Limb (tissue), 2 donors: ENCODE results near the gene HACD3.
"Not testable (repeated sequence)": the region's sequence is repeated elsewhere in the genome, so short reads cannot be mapped to it uniquely, and the experiment has no call there.

Experiments used
- DNase-seq, 2 donors: peaks; one replicate each; pipeline ENCODE4 v3.0.0-alpha.2; 2016; ENCODE audit errors: extremely low spot score in 2 of 2

HACD3 gene

DNA sequence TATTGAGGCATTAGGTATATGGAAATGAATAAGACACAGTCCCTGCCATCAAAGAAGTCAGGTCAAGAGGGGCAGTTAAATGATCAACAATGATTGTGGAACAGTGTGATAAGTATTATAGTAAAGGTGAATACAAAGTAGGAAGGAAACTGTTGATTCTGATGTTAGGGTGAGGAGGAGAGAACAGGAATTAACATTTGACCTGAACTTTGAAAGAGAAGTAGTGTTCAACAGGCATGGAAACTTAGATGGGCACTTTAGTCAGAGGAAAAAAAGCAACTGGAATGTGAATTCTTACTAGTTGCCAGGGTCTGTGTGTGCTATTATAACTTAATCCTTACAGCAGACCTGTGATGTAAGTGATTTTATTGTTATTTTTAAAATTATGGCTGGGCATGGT lies 17.6 kb downstream of the HACD3 start:
- DNase-seq, result no peak

DNA sequence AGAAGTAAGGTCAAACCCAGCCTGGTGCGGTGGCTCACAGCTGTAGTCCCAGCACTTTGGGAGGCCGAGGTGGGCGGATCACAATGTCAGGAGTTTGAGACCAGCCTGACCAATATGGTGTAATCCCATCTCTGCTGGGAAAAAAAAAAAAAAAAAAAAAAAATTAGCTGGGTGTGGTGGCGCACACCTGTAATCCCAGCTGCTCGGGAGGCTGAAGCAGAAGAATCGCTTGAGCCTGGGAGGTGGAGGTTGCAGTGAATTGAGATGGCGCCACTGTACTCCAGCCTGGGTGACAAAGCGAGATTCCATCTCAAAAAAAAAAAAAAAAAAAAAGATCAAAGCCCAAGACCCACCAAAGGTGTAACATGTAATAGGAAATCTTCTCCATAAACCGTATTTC lies 19.0 kb downstream of the HACD3 start:
- not testable (repeated sequence) for DNase-seq

DNA sequence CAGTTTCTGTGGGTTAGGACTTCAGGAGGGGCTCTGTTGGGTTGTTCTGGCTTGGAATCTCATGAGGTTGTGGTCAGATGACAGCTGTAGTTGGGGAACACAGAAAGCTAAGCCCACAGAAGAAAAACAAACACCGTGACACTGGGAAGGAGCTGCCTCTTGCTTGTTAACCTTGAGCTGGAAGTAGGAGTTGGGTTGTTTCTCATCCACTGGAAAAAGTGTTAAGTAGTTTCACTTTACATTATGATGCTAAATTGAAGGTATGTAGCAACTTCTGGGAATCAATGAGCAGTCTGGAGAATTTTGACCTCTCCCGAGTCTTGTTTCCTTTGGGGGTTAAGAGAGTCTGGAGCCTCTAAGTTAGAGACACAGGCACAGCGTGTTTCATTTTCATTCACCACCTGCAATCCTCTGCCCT lies 20.4 kb downstream of the HACD3 start:
- no peak for DNase-seq

DNA sequence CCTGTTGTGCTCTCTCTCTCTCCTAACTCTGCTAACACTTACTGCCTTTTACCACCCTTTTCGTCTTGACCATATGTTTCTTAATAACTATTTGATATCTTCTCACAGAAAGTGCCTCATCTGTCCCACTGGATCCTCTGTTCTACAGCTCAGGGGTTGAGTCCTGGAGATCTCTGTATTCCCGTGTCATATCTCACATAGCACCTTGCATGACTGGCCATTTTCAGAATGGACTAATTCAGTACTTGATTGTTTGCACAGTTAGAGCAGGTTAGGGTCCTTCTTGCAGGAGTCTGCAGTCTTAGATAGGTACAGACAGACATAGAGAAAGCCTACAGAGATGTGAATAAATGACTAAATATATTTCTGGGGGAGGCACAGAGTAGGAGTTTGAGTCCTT lies 20.9 kb downstream of the HACD3 start:
- no peak for DNase-seq

DNA sequence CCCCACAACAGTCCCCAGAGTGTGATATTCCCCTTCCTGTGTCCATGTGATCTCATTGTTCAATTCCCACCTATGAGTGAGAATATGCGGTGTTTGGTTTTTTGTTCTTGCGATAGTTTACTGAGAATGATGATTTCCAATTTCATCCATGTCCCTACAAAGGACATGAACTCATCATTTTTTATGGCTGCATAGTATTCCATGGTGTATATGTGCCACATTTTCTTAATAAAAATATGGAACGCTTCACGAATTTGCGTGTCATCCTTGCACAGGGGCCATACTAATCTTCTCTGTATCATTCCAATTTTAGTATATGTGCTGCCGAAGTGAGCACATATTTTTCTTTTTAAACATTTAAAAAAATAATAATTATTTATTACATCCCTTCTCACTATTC lies 22.6 kb downstream of the HACD3 start:
- DNase-seq, result not testable (repeated sequence)

DNA sequence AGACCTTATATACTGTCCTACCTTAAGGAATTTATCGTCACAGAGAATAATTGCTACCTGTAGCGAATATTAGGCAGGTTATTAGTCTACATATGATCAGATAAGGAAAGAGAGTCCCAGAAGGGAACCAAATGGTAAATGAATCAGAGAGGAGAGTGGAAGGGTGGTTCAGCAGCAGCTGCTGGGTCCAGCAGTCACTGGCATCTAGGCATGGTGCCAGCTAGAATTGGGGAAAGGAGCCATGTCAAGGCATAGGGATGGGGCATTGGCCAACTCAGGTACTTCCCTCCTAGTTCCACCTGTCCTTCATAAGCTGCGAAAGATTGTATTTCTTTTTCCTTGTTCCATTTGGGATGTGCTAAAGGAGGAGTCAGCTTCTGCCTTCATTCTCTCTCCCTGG lies 23.4 kb downstream of the HACD3 start:
- no peak for DNase-seq

DNA sequence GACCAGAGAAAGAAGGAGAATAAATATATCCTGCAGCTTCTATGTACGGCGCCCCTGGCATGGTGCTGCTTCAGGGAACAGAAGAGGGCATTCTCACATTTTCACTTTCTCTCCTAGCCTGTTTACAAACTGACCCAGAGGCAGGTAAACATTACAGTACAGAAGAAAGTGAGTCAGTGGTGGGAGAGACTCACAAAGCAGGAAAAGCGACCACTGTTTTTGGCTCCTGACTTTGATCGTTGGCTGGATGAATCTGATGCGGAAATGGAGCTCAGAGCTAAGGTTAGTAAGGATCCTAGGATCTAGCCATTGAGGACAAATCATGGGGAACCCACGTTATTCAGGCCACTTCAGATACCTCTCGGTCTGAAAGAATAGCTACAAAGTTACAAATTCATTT lies 26.4 kb downstream of the HACD3 start:
- no peak for DNase-seq

DNA sequence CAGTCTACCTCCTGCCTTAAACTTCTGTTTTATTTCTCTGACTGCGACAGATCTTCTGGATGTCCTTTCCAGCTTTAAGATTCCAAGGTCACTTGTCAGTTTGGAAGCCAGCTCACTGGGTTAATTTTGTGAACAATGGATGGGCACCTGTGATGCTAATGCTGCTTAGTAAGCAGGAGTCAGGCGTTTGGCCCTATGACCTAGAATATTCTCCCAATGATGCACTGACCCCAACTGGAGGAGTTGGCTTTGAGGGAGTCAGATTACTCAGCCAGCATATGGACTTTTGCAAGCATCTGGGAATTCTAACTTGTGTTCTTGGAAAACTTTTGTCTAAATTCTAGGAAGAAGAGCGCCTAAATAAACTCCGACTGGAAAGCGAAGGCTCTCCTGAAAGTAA lies 28.1 kb downstream of the HACD3 start:
- DNase-seq, result no peak

DNA sequence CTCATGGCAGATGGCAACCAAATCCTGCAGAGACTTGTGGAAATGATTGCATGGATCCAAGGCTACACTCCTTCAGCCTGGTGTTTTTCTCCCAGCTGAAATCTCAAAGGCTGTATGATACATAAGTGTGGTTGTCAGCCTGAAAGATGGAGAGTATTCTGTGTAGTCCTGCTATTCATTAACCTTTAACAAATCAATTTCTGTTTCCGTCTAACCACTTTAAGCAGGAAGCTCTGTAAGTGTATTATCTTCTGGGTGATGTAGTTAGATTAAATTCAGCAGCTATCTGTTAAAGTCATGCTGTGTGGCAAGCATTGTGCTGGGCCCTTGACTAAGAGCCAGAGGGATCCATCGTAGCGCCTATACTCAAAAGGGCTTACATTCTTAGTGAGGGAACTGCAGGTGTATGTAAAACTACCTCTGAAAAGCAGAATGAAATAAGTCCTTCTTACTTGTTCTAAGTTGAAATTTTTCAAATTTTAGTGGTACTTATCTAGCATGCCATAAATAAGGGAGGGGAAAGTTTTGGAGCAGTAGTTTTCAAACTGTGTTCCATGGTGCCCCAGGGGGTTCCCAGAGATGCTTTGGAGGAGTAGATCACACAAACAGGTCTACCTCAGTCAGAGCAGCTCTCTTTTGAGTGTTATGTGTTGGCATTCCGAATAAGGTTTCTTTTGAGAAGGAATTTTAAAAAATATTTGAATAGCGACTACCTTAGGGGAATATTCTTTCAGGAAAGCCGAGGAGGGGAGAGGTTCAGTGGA lies 28.9 kb downstream of the HACD3 start:
- no peak for DNase-seq

DNA sequence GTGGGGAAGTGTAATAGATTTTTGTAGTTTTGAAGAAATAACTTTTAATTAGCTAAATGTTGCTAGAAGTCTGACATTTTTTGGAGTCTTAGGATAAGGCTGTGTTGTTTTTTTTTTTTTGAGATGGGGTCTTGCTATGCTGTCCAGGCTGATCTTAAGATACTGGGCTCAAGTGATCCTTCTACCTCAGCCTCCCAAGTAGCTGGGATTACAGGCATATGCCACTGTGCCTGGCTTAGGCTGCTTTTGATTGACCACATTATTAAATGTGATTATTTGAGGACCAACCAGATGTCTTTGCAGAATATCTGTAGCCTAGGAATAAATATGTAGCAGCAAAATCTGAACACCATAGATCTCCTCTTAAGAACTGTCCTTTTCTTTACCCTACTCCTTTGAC lies 29.7 kb downstream of the HACD3 start:
- no peak for DNase-seq

DNA sequence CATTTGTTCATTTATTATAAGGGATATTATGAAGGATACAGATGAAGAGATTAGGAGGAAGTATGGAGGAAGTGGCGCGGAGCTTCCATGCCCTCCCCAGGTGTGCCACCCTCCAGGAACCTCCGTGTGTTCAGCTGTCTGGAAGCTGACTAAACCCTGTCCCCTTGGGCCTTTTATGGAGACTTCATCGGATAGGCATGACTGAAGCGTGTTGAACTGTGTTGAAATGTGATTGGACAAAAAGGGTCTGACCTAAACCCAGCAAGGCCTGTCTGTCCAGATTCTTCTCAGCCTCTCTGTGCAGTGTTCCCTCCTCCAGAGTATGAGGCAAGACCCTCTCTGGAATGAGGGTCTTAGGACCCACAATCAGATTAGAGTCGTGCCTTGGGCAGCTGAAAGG lies 31.7 kb downstream of the HACD3 start:
- no peak for DNase-seq

DNA sequence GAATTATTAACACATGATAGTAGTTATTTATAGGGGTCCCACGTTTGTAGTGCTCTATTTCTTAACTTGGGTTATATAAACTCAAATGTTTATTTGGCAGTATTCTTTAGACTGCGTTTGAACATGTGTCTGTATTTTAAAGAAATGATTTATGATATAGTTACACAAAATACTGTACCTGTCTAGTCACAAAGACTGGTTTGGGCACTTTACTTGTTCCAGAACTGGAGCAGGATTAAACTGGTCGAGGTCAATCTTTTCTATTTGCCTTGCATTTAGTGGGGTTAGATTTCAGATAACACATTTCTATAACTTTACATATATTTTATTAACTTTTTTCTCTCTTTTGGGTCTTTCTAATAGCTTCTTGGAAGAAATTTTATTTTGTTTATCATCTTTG lies 39.5 kb downstream of the HACD3 start:
- DNase-seq, result no peak

DNA sequence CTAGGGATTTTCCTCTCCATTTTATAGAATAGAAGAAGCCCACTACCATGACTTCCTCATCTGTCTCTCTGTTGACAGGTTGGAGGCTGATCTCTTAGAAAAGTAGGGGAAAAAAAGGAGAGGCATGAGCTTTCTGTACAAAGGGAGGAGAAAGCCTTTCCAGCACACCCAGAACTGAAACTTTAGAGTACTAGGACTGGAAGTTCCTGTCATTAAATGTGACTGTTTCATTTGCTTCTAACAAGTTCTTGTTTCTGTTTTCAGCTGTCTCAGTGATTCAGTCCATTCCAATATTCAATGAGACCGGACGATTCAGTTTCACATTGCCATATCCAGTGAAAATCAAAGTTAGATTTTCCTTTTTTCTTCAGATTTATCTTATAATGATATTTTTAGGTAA lies 41.7 kb downstream of the HACD3 start:
- no peak for DNase-seq

DNA sequence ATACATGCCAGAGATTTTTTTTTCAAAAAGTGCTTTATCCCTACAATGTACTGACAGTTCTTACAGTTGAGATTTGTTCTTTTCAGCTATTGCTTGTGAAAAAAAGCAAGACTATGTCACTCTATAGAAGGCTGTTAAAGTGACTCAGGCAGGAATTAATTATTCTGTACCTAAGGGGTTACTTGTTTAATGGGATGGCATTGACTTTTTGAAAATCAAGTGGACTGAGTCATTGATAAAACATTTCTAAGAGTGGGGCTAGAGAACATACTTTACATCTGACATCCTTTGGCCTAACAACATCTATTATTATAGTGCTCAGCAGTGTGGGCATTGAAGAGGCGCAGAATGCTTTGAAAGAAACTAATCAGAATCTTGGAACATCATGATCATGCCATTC lies 46.4 kb downstream of the HACD3 start:
- DNase-seq, result no peak

DNA sequence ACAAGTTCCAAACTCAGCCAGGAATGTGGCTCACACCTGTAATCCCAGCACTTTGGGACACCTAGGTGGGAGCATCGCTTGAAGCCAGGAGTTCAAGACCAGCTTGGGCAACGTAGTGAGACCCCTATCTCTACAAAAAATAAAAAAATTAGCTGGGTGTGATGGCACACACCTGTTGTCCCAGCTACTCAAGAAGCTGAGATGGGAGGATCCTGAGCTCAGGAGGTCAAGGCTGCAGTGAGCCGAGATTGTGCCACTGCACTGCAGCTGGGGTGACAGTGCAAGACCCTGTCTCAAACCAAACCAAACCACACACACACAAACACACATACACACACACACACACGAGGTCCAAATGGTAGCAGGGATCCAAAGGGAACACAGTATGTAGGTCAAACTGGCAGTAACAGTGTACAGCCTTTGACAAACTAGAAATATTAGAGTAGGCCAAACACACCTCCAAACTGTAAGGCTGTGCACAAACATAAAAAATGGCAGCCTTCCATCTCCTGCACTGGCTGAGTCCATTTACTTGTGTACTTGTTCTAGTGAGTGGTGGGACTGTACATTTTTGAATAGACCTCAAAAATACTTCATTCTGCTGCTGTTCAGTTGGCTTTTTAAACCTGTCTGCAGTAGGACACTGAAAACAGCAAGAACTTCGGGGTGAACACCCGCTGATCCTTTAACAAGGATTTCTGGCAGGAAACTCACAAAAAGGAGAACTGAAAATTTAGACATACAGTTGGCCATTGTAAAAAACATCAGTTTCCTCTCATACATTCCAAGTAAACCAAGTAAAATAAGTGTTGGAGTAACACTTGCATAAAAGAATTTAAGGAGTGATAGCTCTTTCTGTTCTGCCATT lies 47.1 kb downstream of the HACD3 start:
- no peak for DNase-seq

DNA sequence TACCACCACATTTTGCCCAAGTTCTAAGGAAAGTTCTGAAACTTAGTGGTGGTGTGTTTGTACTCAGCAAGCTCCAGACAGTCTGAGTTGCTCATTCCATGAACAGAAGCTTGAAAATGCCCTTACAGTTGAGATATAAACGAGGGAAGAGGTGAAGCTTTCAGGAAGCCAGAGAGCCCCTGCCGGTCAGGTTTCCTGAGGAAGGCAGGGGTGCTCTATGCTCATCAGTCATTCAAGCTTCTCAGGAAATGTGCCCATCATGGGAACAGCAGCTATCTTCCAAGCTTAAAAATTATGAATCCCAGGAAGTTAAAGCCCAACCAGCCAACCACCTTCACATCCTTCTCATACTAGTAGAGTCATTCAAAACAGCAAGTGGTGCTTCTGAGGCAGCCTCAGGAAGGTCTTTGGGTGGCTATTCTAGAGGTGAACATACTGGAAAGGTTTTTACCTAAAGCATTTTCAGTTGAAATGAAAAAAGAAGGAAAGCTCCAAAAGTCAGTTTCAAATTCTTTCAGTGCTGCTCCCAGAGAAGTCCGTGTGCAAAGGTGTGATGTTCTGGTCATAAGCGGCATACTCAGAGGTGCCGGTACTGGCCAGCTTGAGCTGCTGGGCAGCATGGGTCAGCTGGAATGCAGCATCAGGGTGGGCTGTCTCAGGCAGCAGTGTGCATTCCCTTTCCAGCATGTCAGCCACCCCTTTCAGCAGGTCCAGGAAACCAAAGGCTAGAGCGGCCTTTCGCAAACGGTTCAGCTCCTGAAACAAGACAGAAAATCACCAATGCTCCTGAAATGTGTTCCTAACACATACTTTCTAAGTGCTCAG lies 48.9 kb downstream of the HACD3 start:
- no peak for DNase-seq

DNA sequence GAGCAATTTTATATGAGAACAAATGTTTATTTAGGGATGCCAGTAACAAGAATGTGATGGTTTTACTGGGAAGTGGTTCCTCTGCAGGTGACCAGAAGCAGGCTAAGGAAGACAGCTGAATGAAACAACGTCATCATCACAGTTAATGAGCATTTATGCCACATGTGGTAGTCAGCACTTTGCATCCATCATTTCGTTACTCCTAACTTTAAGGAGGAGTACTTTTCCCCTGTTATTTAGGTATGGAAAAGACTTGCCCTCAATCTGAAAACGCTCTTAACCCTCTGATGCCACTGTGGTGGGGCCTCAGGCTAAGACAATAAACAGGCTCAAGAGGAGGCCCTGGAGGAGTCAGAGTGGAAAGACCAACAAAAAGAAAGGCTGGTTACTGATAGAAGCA lies 49.5 kb downstream of the HACD3 start:
- no peak for DNase-seq

DNA sequence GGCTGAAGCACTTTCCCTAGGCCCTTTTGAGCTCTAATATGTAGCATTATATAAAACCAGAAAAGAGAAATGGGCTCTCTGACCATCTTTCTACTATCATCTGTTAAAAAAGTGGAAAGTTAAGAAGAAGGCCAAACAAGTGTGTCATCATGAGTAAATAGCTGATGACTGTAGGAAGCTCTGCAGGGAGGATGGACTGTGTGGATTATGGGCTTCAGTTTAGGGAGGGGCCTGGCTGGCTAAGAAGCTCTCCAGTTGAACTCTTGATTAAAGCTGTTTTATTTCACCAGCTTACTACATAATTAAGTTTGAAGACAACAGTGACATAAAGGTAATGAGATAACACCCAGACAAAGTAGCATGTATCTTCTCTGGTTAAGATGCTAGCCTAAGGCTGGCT lies 50.0 kb downstream of the HACD3 start:
- DNase-seq, result no peak

DNA sequence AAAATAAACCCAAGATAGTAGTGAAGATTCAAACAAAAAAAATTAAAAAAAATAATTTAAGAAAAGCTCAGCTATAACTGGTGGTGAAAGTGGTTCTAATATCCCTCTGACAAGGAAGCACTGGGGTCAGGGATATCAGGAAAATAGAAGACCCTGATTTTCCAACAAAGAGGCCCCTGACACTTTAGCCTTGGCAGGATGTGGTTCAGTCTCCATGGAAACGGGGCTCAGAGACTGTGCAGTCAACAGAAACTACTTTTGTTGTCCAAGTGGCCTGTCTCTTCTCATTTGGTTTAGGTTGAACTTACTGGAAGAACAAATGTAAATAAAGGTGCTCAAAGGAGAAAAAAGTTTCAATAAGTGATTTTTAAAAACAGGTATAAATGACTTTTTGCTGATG lies 53.4 kb downstream of the HACD3 start:
- peak in 1 of 2 donors; percentile 11 for DNase-seq

DNA sequence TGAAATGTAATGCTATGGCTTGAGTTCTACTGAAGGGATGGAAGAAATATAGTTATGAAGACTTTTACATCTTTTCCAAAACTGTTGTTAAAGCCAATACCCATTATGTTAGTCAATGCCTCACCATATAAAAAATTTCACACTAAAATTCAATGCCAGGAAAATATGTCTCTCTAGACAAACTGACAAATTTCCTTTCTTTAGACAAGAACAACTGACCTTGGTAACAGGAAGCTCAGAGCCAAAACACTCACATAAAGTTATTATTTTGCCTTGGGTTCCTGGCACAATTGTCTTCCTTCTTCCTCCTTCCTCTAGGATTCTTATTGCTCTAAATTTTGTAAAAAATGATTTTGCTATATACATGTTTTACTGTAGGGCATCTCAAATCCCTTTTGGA lies 54.0 kb downstream of the HACD3 start:
- DNase-seq, result no peak

DNA sequence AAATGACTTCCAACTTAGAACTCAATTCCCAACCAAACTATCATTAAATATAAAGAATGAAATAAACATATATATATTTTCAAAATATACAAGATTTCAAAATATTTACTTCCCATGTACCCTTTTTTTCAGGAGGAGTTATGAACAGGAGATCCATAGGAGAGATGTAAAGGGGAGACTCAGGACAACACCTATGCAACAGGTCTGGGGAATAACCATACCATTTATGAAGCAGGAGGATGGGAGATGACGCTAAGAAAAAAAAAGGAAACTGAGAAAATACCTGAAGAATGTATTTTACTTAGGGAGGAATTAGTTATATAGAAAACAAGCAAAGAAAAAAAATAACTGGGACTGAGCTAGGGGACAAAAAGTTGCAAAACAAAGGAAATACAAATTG lies 56.8 kb downstream of the HACD3 start:
- DNase-seq, result no peak

DNA sequence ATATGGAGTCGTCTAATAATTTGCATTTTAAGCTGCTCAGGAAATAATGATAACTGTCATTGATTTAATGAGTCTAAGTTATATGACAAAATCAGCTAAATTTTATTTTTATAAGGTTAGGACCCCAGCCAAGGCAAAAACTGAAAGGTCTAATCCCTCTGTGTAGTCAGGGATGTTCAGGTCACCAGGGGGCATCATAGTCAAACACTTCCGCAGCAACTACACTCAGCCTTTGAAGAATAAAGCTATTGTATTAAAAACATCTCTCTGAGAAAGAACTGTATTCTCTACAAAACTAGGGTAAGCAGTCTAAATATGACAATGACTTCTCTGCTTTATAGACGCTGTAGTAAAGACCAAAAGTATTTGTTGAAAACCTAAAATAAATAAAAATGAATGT lies 65.7 kb downstream of the HACD3 start:
- peak in 1 of 2 donors; percentile 10 for DNase-seq
